H9 (cell line): ENCODE data around the gene TMEM132C. TPM values are rescaled to one million over a fixed set of nuclear protein-coding genes. Genes with fewer than 3 reads are reported as not detected.

ENCODE experiments used
- DNase-seq: peaks from one replicate; pipeline ENCODE4 v3.0.0-alpha.2; 2017
- H2AFZ ChIP-seq: one replicate; pipeline ENCODE4 v1.6.1; 2013; ENCODE audit warnings: mild to moderate bottlenecking, low read length, control low read depth, moderate library complexity
- H2AK5ac ChIP-seq: 2 replicates; pipeline ENCODE4 v1.6.1; 2013; ENCODE audit warnings: low read length, control low read depth, mixed read lengths; ENCODE audit not compliant: insufficient read length
- H2BK120ac ChIP-seq: one replicate; pipeline ENCODE4 v1.6.1; 2013; ENCODE audit warnings: low read depth, mild to moderate bottlenecking, low read length, control low read depth, inconsistent platforms; ENCODE audit not compliant: poor library complexity, severe bottlenecking
- H2BK12ac ChIP-seq: 2 replicates; pipeline ENCODE4 v1.6.1; 2013; ENCODE audit warnings: low read length, control low read depth, mixed read lengths, low read depth; ENCODE audit not compliant: insufficient read length
- H2BK15ac ChIP-seq: 2 replicates; pipeline ENCODE4 v1.6.1; 2013; ENCODE audit warnings: low read depth, low read length, control low read depth
- H2BK20ac ChIP-seq: one replicate; pipeline ENCODE4 v1.6.1; 2013; ENCODE audit warnings: low read depth, mild to moderate bottlenecking, low read length, control low read depth, inconsistent platforms; ENCODE audit not compliant: poor library complexity, severe bottlenecking
- H2BK5ac ChIP-seq: 2 replicates; pipeline ENCODE4 v1.6.1; 2013; ENCODE audit warnings: low read length, control low read depth, mixed read lengths; ENCODE audit not compliant: insufficient read length
- H3K14ac ChIP-seq: 2 replicates; pipeline ENCODE4 v1.6.1; 2013; ENCODE audit warnings: low read length, control low read depth; ENCODE audit not compliant: insufficient read depth
- H3K18ac ChIP-seq: 2 replicates; pipeline ENCODE4 v1.6.1; 2013; ENCODE audit warnings: low read depth, mild to moderate bottlenecking, mixed read lengths, low read length, control low read depth; ENCODE audit not compliant: insufficient read length
- H3K23ac ChIP-seq: 2 replicates; pipeline ENCODE4 v1.6.1; 2013; ENCODE audit warnings: low read length, control low read depth, mixed read lengths, low read depth; ENCODE audit not compliant: insufficient read length
- H3K23me2 ChIP-seq: 2 replicates; pipeline ENCODE4 v1.6.1; 2013; ENCODE audit warnings: low read depth, mild to moderate bottlenecking, mixed read lengths, low read length, control low read depth; ENCODE audit not compliant: insufficient read length, poor library complexity, severe bottlenecking
- H3K27ac ChIP-seq: 2 replicates; pipeline ENCODE4 v1.5.1; 2013; ENCODE audit warnings: low read length, control low read depth, mixed read lengths, low read depth; ENCODE audit not compliant: insufficient read length
- H3K27me3 ChIP-seq: 2 replicates; pipeline ENCODE4 v1.6.1; 2013; ENCODE audit warnings: low read length, control low read depth, inconsistent platforms; ENCODE audit not compliant: insufficient read depth
- H3K4ac ChIP-seq: 2 replicates; pipeline ENCODE4 v1.6.1; 2013; ENCODE audit warnings: low read depth, mild to moderate bottlenecking, control low read depth, inconsistent platforms, low read length, moderate library complexity
- H3K4me1 ChIP-seq: 2 replicates; pipeline ENCODE4 v1.6.1; 2013; ENCODE audit warnings: low read length, control low read depth, inconsistent platforms; ENCODE audit not compliant: insufficient read depth
- H3K4me2 ChIP-seq: 2 replicates; pipeline ENCODE4 v1.6.1; 2013; ENCODE audit warnings: low read length, control low read depth, mixed read lengths; ENCODE audit not compliant: insufficient read length, insufficient read depth
- H3K56ac ChIP-seq: 2 replicates; pipeline ENCODE4 v1.6.1; 2013; ENCODE audit warnings: low read depth, mild to moderate bottlenecking, mixed read lengths, low read length, control low read depth; ENCODE audit not compliant: insufficient read length
- H3K79me1 ChIP-seq: 2 replicates; pipeline ENCODE4 v1.6.1; 2013; ENCODE audit warnings: low read depth, mild to moderate bottlenecking, moderate library complexity, low read length, control low read depth, inconsistent platforms; ENCODE audit not compliant: insufficient read depth, poor library complexity, severe bottlenecking
- H3K79me2 ChIP-seq: 2 replicates; pipeline ENCODE4 v1.6.1; 2013; ENCODE audit warnings: low read length, control low read depth, inconsistent platforms; ENCODE audit not compliant: insufficient read depth
- H3K9ac ChIP-seq: 2 replicates; pipeline ENCODE4 v1.6.1; 2013; ENCODE audit warnings: low read length, control low read depth, mixed read lengths; ENCODE audit not compliant: insufficient read length; ENCODE audit errors: extremely low read depth
- H3K9me3 ChIP-seq: one replicate; pipeline ENCODE4 v1.6.1; 2013; ENCODE audit warnings: low read depth, low read length, inconsistent platforms; ENCODE audit not compliant: control insufficient read depth
- H3T11ph ChIP-seq: one replicate; pipeline ENCODE4 v1.6.1; 2013; ENCODE audit warnings: mild to moderate bottlenecking, low read length, control low read depth, inconsistent platforms
- H4K20me1 ChIP-seq: one replicate; pipeline ENCODE4 v1.6.1; 2013; ENCODE audit not compliant: control insufficient read depth, insufficient read length, insufficient read depth
- H4K5ac ChIP-seq: 2 replicates; pipeline ENCODE4 v1.6.1; 2013; ENCODE audit warnings: low read depth, mild to moderate bottlenecking, mixed read lengths, low read length, control low read depth; ENCODE audit not compliant: insufficient read length
- H4K8ac ChIP-seq: replicated peaks from 2 replicates; pipeline ENCODE4 v1.6.1; 2013; ENCODE audit warnings: low read length, control low read depth, mixed read lengths, low read depth; ENCODE audit not compliant: insufficient read length
- H4K91ac ChIP-seq: 2 replicates; pipeline ENCODE4 v1.6.1; 2013; ENCODE audit warnings: low read depth, mild to moderate bottlenecking, moderate library complexity, mixed read lengths, low read length, control low read depth; ENCODE audit not compliant: insufficient read length
- H3K27ac Mint-ChIP-seq, 3 experiments: 2 replicates in 2 of 3; 3 replicates in 1 of 3; pipeline ENCODE4 v1.8.0; 2020 to 2021; ENCODE audit warnings: mixed read lengths in 3 of 3, mild to moderate bottlenecking in 1 of 3, moderate library complexity in 1 of 3
- H3K27me3 Mint-ChIP-seq: 2 replicates; pipeline ENCODE4 v1.8.0; 2021; ENCODE audit warnings: low read depth, mild to moderate bottlenecking, moderate library complexity, mixed read lengths
- H3K36me3 Mint-ChIP-seq, 3 experiments: 2 replicates in 2 of 3; 3 replicates in 1 of 3; pipeline ENCODE4 v1.8.0; 2020 to 2021; ENCODE audit warnings: low read depth in 3 of 3, mixed read lengths in 3 of 3; ENCODE audit not compliant: insufficient read depth in 1 of 3
- H3K4me1 Mint-ChIP-seq, 2 experiments: 2 replicates each; pipeline ENCODE4 v1.8.0; 2020; ENCODE audit warnings: mixed read lengths in 2 of 2
- H3K4me3 Mint-ChIP-seq, 2 experiments: 2 replicates in 1 of 2; 3 replicates in 1 of 2; pipeline ENCODE4 v1.8.0; 2020 to 2021; ENCODE audit warnings: mild to moderate bottlenecking in 2 of 2, mixed read lengths in 2 of 2, moderate library complexity in 1 of 2
- H3K9me3 Mint-ChIP-seq, 2 experiments: 2 replicates in 1 of 2; 3 replicates in 1 of 2; pipeline ENCODE4 v1.8.0; 2020; ENCODE audit warnings: mild to moderate bottlenecking in 2 of 2, mixed read lengths in 2 of 2, moderate library complexity in 1 of 2
- WGBS: extraction: QIAGEN DNeasy Blood & Tissue Kit; methylation state at CpG from one replicate; pipeline ENCODE4 v1.1.7; 2013; ENCODE audit warnings: missing lambda C conversion rate, low lambda C conversion rate, mixed read lengths; ENCODE audit not compliant: insufficient read length; ENCODE audit errors: extremely low coverage; 5-methylcytosine and 5-hydroxymethylcytosine counted together
- total RNA-seq: library from RNA; stranded (reverse); gene quantifications from 2 replicates; pipeline ENCODE4 v1.2.1, GENCODE V29; 2021
- TF ChIP-seq, protein P1 (sequence below): fragments of 200-600 bp; sonication (generic); conservative IDR thresholded peaks from 3 replicates; pipeline ENCODE4 v1.8.0; 2021; ENCODE audit warnings: antibody characterized with exemption, mild to moderate bottlenecking

The TMEM132C gene
- total RNA-seq, 1 experiment from 2014 or later, result 0.22 TPM

DNA sequence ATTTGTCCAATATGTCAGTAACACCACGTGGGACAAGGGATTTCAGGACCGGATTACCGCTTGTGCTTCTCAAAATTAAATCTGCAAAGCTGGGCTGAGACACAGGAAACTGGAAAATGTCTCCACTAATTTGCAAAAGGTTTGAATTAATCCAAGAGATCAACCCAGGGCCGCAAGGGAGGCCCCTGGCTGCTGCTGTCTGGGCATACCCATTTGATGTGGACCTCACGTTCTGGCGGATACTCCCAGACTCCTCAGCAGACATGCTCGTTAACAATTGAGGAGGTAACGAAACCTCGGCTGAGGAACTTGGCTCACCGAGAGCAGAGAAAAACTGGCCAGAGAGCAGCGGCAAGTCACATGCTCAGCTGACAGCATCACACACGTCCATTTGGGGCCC lies 376.2 kb downstream of the TMEM132C start:
- Mint-ChIP-seq H3K4me3 (no peak overlapping the region), H3K9me3 (no peaks in the 10 kb centered on the region), H3K27ac (no peak overlapping the region), H3K4me1 (no peaks in the 10 kb centered on the region), H3K36me3 (no peaks in the 10 kb centered on the region; a peak in 1 of 7 replicates), H3K27me3 (peaks cover 43% of the 10 kb centered on the region)
- no peak overlapping the region for H3K4ac ChIP-seq
- H2BK12ac ChIP-seq, result no peak overlapping the region
- H3K79me2 ChIP-seq, result no peaks in the 10 kb centered on the region
- H3K18ac ChIP-seq, result no peak overlapping the region
- no peak overlapping the region for H3K4me2 ChIP-seq
- no peak overlapping the region for H2BK120ac ChIP-seq
- H4K5ac ChIP-seq, result no peak overlapping the region
- H2AK5ac ChIP-seq, result no peak overlapping the region
- TF ChIP-seq, protein P1, sequence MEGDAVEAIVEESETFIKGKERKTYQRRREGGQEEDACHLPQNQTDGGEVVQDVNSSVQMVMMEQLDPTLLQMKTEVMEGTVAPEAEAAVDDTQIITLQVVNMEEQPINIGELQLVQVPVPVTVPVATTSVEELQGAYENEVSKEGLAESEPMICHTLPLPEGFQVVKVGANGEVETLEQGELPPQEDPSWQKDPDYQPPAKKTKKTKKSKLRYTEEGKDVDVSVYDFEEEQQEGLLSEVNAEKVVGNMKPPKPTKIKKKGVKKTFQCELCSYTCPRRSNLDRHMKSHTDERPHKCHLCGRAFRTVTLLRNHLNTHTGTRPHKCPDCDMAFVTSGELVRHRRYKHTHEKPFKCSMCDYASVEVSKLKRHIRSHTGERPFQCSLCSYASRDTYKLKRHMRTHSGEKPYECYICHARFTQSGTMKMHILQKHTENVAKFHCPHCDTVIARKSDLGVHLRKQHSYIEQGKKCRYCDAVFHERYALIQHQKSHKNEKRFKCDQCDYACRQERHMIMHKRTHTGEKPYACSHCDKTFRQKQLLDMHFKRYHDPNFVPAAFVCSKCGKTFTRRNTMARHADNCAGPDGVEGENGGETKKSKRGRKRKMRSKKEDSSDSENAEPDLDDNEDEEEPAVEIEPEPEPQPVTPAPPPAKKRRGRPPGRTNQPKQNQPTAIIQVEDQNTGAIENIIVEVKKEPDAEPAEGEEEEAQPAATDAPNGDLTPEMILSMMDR, result no peak
- H3K27ac ChIP-seq, result no peak overlapping the region
- no peak overlapping the region for H3K14ac ChIP-seq
- H4K91ac ChIP-seq, result no peak overlapping the region
- WGBS, result no CpG with 5 or more reads among the region's 12 CpGs
- no peak overlapping the region for H3K56ac ChIP-seq
- H3K27me3 ChIP-seq, result no peaks in the 10 kb centered on the region
- no peaks in the 10 kb centered on the region for H4K20me1 ChIP-seq
- H3T11ph ChIP-seq, result no peak overlapping the region
- no peak overlapping the region for H2BK20ac ChIP-seq
- H2BK5ac ChIP-seq, result no peak overlapping the region
- H3K4me1 ChIP-seq, result no peaks in the 10 kb centered on the region
- no peak overlapping the region for H3K23ac ChIP-seq
- H3K23me2 ChIP-seq, result no peaks in the 10 kb centered on the region
- H3K9ac ChIP-seq, result no peak overlapping the region
- no peaks in the 10 kb centered on the region for H3K9me3 ChIP-seq
- H2BK15ac ChIP-seq, result no peak overlapping the region
- DNase-seq, result no peak
- no peak overlapping the region for H4K8ac ChIP-seq
- no peak overlapping the region for H2AFZ ChIP-seq
- H3K79me1 ChIP-seq, result no peaks in the 10 kb centered on the region
